OCI-LY3 (cell line): ENCODE results near the gene WDFY4.

Source experiments
- H2AFZ ChIP-seq: fragments of 200-600, 300-600 bp; shearing (Covaris generic); 2 replicates; pipeline ENCODE4 v1.6.0; 2014; ENCODE audit warnings: antibody characterized with exemption, low read depth, low read length
- H3K27ac ChIP-seq: fragments of 200-600, 300-600 bp; sonication (generic); 2 replicates; pipeline ENCODE4 v1.5.1; 2014; ENCODE audit warnings: mild to moderate bottlenecking, low read length, moderate library complexity, mixed read lengths
- H3K27me3 ChIP-seq: fragments of 200-600, 300-600 bp; sonication (generic); 2 replicates; pipeline ENCODE4 v1.6.1; 2014; ENCODE audit warnings: low read depth, low read length, mixed read lengths
- H3K36me3 ChIP-seq: fragments of 200-600, 300-600 bp; sonication (generic); replicated peaks from 2 replicates; pipeline ENCODE3; 2014; ENCODE audit warnings: low read depth, low read length, mixed read lengths
- H3K4me1 ChIP-seq: fragments of 300-600, 200-600 bp; sonication (generic); 2 replicates; pipeline ENCODE4 v1.6.1; 2014; ENCODE audit warnings: low read length, mixed read lengths
- H3K4me2 ChIP-seq: fragments of 200-600, 300-600 bp; sonication (generic); 2 replicates; pipeline ENCODE4 v1.6.1; 2014; ENCODE audit warnings: low read length, mixed read lengths
- H3K4me3 ChIP-seq: fragments of 300-600, 200-600 bp; sonication (generic); 2 replicates; pipeline ENCODE4 v1.5.1; 2014; ENCODE audit warnings: antibody characterized with exemption, mild to moderate bottlenecking, low read length, moderate library complexity
- H3K79me2 ChIP-seq: fragments of 300-600, 200-600 bp; shearing (Covaris generic); 2 replicates; pipeline ENCODE4 v1.6.1; 2014; ENCODE audit warnings: mild to moderate bottlenecking, low read length, mixed read lengths
- H3K9ac ChIP-seq: fragments of 300-600, 200-600 bp; shearing (Covaris generic); 2 replicates; pipeline ENCODE4 v1.6.0; 2014; ENCODE audit warnings: mild to moderate bottlenecking, low read length, moderate library complexity
- H3K9me3 ChIP-seq: fragments of 200-600, 300-600 bp; shearing (Covaris generic); 2 replicates; pipeline ENCODE4 v1.6.1; 2014; ENCODE audit warnings: low read length, mixed read lengths; ENCODE audit not compliant: insufficient read depth
- H4K20me1 ChIP-seq: fragments of 200-600, 300-600 bp; sonication (generic); 2 replicates; pipeline ENCODE4 v1.6.1; 2016; ENCODE audit warnings: low read length, mixed read lengths; ENCODE audit not compliant: insufficient read depth
- EZH2phosphoT487 ChIP-seq: fragments of 200-600 bp; shearing (Covaris generic); IDR thresholded peaks from 2 replicates; pipeline ENCODE4 v1.6.1; 2018; ENCODE audit warnings: antibody characterized with exemption, mixed run types, low read depth
- TF ChIP-seq, protein P1 (sequence below): fragments of 200-600, 300-600 bp; sonication (generic); IDR thresholded peaks from 2 replicates; pipeline ENCODE4 v1.5.1; 2014; ENCODE audit warnings: antibody characterized with exemption, low read length, low read depth

The WDFY4 gene

DNA sequence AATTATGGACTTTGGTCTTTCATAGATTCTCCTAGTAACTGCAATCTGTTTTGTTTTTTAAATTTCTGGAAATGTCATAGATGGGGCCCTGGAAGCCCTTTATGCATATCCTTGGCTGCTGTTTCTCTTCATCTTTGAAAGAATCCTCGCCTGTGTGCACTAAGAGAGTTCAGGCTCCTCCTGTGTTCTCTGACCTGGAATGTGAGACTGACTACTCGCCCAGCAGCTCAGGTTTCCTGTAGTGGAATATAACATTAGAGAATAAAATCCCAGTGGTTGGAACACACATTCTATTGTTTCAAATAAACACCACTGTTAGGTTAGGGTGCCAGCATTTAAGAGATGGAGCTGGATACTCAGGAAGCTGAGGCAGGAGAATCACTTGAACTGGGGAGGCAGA is 56.3 kb downstream of the WDFY4 start:
- no peaks in the 10 kb centered on the region for H3K4me1 ChIP-seq
- no peak overlapping the region for H3K4me3 ChIP-seq
- TF ChIP-seq EZH2phosphoT487, result no peak
- TF ChIP-seq, protein P1, sequence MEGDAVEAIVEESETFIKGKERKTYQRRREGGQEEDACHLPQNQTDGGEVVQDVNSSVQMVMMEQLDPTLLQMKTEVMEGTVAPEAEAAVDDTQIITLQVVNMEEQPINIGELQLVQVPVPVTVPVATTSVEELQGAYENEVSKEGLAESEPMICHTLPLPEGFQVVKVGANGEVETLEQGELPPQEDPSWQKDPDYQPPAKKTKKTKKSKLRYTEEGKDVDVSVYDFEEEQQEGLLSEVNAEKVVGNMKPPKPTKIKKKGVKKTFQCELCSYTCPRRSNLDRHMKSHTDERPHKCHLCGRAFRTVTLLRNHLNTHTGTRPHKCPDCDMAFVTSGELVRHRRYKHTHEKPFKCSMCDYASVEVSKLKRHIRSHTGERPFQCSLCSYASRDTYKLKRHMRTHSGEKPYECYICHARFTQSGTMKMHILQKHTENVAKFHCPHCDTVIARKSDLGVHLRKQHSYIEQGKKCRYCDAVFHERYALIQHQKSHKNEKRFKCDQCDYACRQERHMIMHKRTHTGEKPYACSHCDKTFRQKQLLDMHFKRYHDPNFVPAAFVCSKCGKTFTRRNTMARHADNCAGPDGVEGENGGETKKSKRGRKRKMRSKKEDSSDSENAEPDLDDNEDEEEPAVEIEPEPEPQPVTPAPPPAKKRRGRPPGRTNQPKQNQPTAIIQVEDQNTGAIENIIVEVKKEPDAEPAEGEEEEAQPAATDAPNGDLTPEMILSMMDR, result no peak
- no peaks in the 10 kb centered on the region for H3K27me3 ChIP-seq
- H3K27ac ChIP-seq, result no peak overlapping the region
- peaks cover 19% of the 10 kb centered on the region; the same call in 1 of the 2 replicates for H4K20me1 ChIP-seq
- no peak overlapping the region for H2AFZ ChIP-seq
- H3K4me2 ChIP-seq, result no peak overlapping the region
- no peaks in the 10 kb centered on the region for H3K9me3 ChIP-seq
- H3K36me3 ChIP-seq, result peaks cover 87% of the 10 kb centered on the region
- H3K79me2 ChIP-seq, result peaks cover 36% of the 10 kb centered on the region
- H3K9ac ChIP-seq, result no peak overlapping the region

- no peak overlapping the region for H3K4me2 ChIP-seq
- peaks cover 33% of the 10 kb centered on the region for H4K20me1 ChIP-seq
- H3K27ac ChIP-seq, result no peak overlapping the region
- H3K9ac ChIP-seq, result no peak overlapping the region
- peaks cover 16% of the 10 kb centered on the region for H3K4me1 ChIP-seq
- H3K79me2 ChIP-seq, result peaks cover 56% of the 10 kb centered on the region
- no peaks in the 10 kb centered on the region for H3K27me3 ChIP-seq
- H2AFZ ChIP-seq, result no peak overlapping the region
- TF ChIP-seq, protein P1, result no peak
- no peak for TF ChIP-seq EZH2phosphoT487
- H3K4me3 ChIP-seq, result no peak overlapping the region
- H3K36me3 ChIP-seq, result peaks cover 88% of the 10 kb centered on the region
- no peaks in the 10 kb centered on the region for H3K9me3 ChIP-seq
Observed at GRCh38 chr10:48742891-48743860, 58.5 kb downstream of the WDFY4 start.

DNA sequence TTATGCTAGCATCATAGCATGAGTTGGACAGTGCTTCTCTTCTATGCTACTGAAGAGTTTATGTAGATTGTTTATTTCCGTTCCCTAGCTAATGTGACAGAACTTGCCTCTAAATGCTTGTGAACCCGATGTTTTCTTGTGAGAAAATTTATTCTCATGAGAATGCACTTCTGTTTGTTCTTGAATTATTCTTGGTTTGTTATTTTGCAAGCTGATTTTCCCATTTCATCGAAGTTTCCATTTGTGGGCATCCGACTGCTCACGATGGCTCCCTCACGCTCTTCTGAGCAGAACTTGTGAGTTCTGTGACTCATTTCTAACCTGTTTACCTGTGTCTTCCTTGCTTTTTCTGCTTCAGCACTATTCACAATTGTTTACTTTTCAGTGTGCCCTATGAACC is 59.9 kb downstream of the WDFY4 start:
- peaks cover 85% of the 10 kb centered on the region for H3K36me3 ChIP-seq

More for the DNA sequence above, 59.9 kb downstream of the WDFY4 start:
- H3K27ac ChIP-seq, result no peak overlapping the region
- H3K4me1 ChIP-seq, result peaks cover 21% of the 10 kb centered on the region
- no peaks in the 10 kb centered on the region for H3K9me3 ChIP-seq
- H3K9ac ChIP-seq, result no peak overlapping the region
- H3K27me3 ChIP-seq, result no peaks in the 10 kb centered on the region
- H3K4me3 ChIP-seq, result no peak overlapping the region
- H2AFZ ChIP-seq, result no peak overlapping the region
- H3K79me2 ChIP-seq, result peaks cover 67% of the 10 kb centered on the region
- H4K20me1 ChIP-seq, result peaks cover 47% of the 10 kb centered on the region
- H3K4me2 ChIP-seq, result no peak overlapping the region
- TF ChIP-seq, protein P1, result no peak
- TF ChIP-seq EZH2phosphoT487, result no peak
